K562 (cell line): ENCODE measurements around the gene GALE. TPM values are rescaled to one million over a fixed set of nuclear protein-coding genes. Genes with fewer than 3 reads are reported as not detected.

ENCODE experiments used
- EP400 ChIP-seq: fragments of 450-650 bp; IDR thresholded peaks from 2 replicates; pipeline ENCODE4 v1.6.1; 2017; ENCODE audit warnings: antibody characterized with exemption, mild to moderate bottlenecking, moderate library complexity
- ETV6 ChIP-seq, 3 experiments: fragments of 150-350 bp in 1 of 3; sonication (generic) in 1 of 3; formaldehyde crosslinking in 1 of 3; IDR thresholded peaks; 2 replicates each; pipeline versions ENCODE4 v1.6.1 to v1.8.0; 2014 to 2022; ENCODE audit warnings: borderline replicate concordance in 2 of 3, low read depth in 2 of 3, antibody characterized with exemption in 1 of 3, low read length in 1 of 3, mild to moderate bottlenecking in 1 of 3, missing genetic modification reagents in 1 of 3
- FIP1L1 ChIP-seq: fragments of 200-400 bp; formaldehyde crosslinking; IDR thresholded peaks from 2 replicates; pipeline ENCODE4 v1.6.1; 2018; ENCODE audit warnings: mild to moderate bottlenecking, low read depth, low read length; ENCODE audit not compliant: poor library complexity, severe bottlenecking
- FOXK1 ChIP-seq: sonication (generic); formaldehyde crosslinking; IDR thresholded peaks from 2 replicates; pipeline ENCODE4 v1.8.0; 2022; ENCODE audit warnings: missing genetic modification reagents, mild to moderate bottlenecking, borderline replicate concordance
- GTF2A2 ChIP-seq: IDR thresholded peaks from 2 replicates; pipeline ENCODE4 v1.6.1; 2016; ENCODE audit warnings: mild to moderate bottlenecking, missing genetic modification characterization, missing compliant biosample characterization
- HCFC1 ChIP-seq: IDR thresholded peaks from 2 replicates; pipeline ENCODE4 v1.6.1; 2012; ENCODE audit warnings: low read depth, low read length, improper control_type of control experiment
- KLF16 ChIP-seq: IDR thresholded peaks from 2 replicates; pipeline ENCODE4 v1.6.1; 2016; ENCODE audit warnings: antibody characterized with exemption
- MYC ChIP-seq, 2 experiments: fragments of 250-450 bp in 1 of 2; sonication (Bioruptor Pico) in 1 of 2; IDR thresholded peaks; 2 replicates each; pipeline versions ENCODE4 v1.5.1 to v1.6.1; 2012 to 2021; ENCODE audit warnings: low read depth in 2 of 2, borderline replicate concordance in 1 of 2, improper control_type of control experiment in 1 of 2, low read length in 1 of 2, mild to moderate bottlenecking in 1 of 2, moderate library complexity in 1 of 2
- POLR2AphosphoS5 ChIP-seq: IDR thresholded peaks from 2 replicates; pipeline ENCODE4 v1.6.1; 2011; ENCODE audit warnings: mild to moderate bottlenecking, low read depth, low read length, moderate library complexity; ENCODE audit not compliant: control insufficient read depth, insufficient read depth
- POLR2H ChIP-seq: IDR thresholded peaks from 2 replicates; pipeline ENCODE4 v1.6.1; 2016; ENCODE audit warnings: missing genetic modification characterization, low read depth, mild to moderate bottlenecking, control low read depth, missing compliant biosample characterization, moderate library complexity
- SP1 ChIP-seq: sonication (generic); formaldehyde crosslinking; IDR thresholded peaks from 2 replicates; pipeline ENCODE4 v1.8.1; 2022; ENCODE audit warnings: mild to moderate bottlenecking, missing genetic modification reagents
- SPI1 ChIP-seq: IDR thresholded peaks from 2 replicates; pipeline ENCODE4 v1.6.1; 2011; ENCODE audit warnings: low read depth, low read length, control low read depth, borderline replicate concordance
- polyA plus RNA-seq, 8 experiments: library from polyadenylated mRNA; depleted of rRNA in 4 of 8; stranded (reverse) in 5 of 8; unstranded in 3 of 8; fragments of >200 nt; fragmentation: Nextera tagmentation in 2 of 8; fragmentation: Illumina TruSeq in 1 of 8; extraction: Ambion mirVana in 2 of 8; extraction: Trizol in 1 of 8; gene quantifications; 2 replicates each; pipeline versions ENCODE4 v1.2.1 to v1.2.3, GENCODE V29; 2011 to 2014; ENCODE audit warnings: inconsistent platforms in 1 of 8, missing spikeins in 1 of 8
- total RNA-seq, 7 experiments: library from RNA; depleted of rRNA in 6 of 7; stranded (reverse); fragments of >200 nt in 6 of 7; fragmentation: Illumina TruSeq in 2 of 7; extraction: Trizol in 2 of 7; gene quantifications; 2 replicates each; pipeline versions ENCODE4 v1.2.1 to v1.2.3, GENCODE V29; 2011 to 2021; ENCODE audit warnings: low replicate concordance in 1 of 7
- TF ChIP-seq, protein P1 (sequence below): fragments of 250-450 bp; sonication (Bioruptor Pico); IDR thresholded peaks from 2 replicates; pipeline ENCODE4 v1.9.0; 2021; ENCODE audit warnings: mild to moderate bottlenecking, inconsistent platforms
- TF ChIP-seq, protein P2 (sequence below): fragments of 250-450 bp; sonication (Bioruptor Pico); IDR thresholded peaks from 2 replicates; pipeline ENCODE4 v1.8.0; 2021; ENCODE audit warnings: moderate library complexity, mild to moderate bottlenecking, inconsistent platforms
- TF ChIP-seq, protein P3 (sequence below): sonication (generic); formaldehyde crosslinking; IDR thresholded peaks from 2 replicates; pipeline ENCODE4 v1.8.0; 2022; ENCODE audit warnings: missing genetic modification reagents, mild to moderate bottlenecking, moderate library complexity, borderline replicate concordance
- TF ChIP-seq, protein P4 (sequence below), 2 experiments: IDR thresholded peaks; 2 replicates each; pipeline ENCODE4 v1.6.1; 2011; ENCODE audit warnings: borderline replicate concordance in 1 of 2, control low read depth in 1 of 2, low read depth in 1 of 2, low read length in 1 of 2, mild to moderate bottlenecking in 1 of 2, mixed read lengths in 1 of 2, moderate library complexity in 1 of 2; ENCODE audit not compliant: insufficient read depth in 1 of 2, insufficient read length in 1 of 2, poor library complexity in 1 of 2, severe bottlenecking in 1 of 2; ENCODE audit errors: extremely low read depth in 1 of 2
- TF ChIP-seq, protein P5 (sequence below): conservative IDR thresholded peaks from 2 replicates; pipeline ENCODE4 v1.6.1; 2011; ENCODE audit warnings: low read depth, mild to moderate bottlenecking, low read length; ENCODE audit not compliant: control insufficient read depth

GALE gene
- total and polyA plus RNA-seq, 9 of the 15 experiments (the other 6 are each of a cell fraction or from before 2014, with no cell fraction given): 8.4 to 139 (median 88.3) TPM

DNA sequence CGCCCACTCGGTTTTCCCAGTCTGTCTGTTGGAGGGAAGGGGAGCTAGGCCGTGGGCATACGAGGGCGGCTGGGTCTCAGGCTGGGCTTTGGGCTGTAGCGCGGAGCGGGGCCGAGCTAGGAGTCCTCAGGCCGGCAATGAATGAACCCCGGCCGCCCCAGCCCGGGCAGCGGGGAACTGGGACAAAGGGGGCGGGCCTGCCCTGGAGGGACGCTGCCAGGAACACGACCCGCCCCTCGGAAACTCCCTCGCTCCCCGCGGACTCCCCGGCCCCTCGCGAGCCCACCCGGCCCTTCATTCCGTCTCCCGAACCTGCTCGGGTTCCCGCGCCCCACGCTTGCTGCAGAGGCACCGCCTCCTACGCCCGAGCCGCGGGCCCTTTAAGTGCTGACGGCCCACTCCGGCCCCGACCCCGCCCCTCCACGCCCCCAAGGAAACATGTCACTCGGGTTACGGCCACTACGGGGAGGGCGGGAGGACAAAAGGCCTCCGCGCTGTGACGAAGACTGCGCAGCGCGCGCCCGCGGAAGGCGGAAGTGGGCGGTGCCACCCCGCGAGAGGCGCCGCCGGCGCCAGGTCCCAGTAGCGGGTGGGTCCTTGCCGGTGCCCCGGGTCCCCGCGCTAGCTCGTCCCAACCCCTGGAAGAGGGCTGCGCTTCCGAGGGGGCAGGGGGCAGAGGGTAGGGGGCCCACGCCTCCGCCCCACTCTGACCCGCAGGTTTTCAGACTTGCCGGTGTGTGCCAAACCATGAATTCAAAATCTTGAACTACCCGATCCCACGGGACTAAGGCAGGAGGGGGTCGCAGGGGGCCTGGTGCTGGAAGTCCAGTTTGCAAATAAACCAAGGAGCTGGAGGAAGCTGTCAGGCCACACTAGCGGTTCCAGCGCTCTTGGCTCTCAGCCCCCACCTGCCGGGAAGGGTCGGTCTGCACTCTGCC, at the start of gene GALE (continued):
- TF ChIP-seq POLR2H: no peak
- no peak; the same call in 1 of the 2 replicates for TF ChIP-seq GTF2A2 (tag)
- peak; percentile 92 for TF ChIP-seq SPI1
- TF ChIP-seq, protein P1, sequence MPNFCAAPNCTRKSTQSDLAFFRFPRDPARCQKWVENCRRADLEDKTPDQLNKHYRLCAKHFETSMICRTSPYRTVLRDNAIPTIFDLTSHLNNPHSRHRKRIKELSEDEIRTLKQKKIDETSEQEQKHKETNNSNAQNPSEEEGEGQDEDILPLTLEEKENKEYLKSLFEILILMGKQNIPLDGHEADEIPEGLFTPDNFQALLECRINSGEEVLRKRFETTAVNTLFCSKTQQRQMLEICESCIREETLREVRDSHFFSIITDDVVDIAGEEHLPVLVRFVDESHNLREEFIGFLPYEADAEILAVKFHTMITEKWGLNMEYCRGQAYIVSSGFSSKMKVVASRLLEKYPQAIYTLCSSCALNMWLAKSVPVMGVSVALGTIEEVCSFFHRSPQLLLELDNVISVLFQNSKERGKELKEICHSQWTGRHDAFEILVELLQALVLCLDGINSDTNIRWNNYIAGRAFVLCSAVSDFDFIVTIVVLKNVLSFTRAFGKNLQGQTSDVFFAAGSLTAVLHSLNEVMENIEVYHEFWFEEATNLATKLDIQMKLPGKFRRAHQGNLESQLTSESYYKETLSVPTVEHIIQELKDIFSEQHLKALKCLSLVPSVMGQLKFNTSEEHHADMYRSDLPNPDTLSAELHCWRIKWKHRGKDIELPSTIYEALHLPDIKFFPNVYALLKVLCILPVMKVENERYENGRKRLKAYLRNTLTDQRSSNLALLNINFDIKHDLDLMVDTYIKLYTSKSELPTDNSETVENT: 0 out of 2 replicates have a peak, but pooled peaks have one; percentile 35
- TF ChIP-seq KLF16: peak; percentile 84
- TF ChIP-seq, protein P2, sequence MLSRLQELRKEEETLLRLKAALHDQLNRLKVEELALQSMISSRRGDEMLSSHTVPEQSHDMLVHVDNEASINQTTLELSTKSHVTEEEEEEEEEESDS (CRISPR knock-in tag): no peak
- TF ChIP-seq, protein P3, sequence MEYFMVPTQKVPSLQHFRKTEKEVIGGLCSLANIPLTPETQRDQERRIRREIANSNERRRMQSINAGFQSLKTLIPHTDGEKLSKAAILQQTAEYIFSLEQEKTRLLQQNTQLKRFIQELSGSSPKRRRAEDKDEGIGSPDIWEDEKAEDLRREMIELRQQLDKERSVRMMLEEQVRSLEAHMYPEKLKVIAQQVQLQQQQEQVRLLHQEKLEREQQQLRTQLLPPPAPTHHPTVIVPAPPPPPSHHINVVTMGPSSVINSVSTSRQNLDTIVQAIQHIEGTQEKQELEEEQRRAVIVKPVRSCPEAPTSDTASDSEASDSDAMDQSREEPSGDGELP (CRISPR knock-in tag): peak; percentile 75; the same call in 1 of the 2 replicates
- TF ChIP-seq HCFC1: peak; percentile 69
- peak; percentile 67 for TF ChIP-seq EP400
- no peak for TF ChIP-seq ETV6 (IDR thresholded peaks at IDR 0.05; ENCODE audit: borderline replicate concordance in 1 of 2, low read depth in 2 of 2, low read length in 1 of 2)
- TF ChIP-seq ETV6 (CRISPR knock-in tag; IDR thresholded peaks at IDR 0.05; ENCODE audit: borderline replicate concordance): peak; percentile 82; the same call in 1 of the 2 replicates
- TF ChIP-seq, protein P4, sequence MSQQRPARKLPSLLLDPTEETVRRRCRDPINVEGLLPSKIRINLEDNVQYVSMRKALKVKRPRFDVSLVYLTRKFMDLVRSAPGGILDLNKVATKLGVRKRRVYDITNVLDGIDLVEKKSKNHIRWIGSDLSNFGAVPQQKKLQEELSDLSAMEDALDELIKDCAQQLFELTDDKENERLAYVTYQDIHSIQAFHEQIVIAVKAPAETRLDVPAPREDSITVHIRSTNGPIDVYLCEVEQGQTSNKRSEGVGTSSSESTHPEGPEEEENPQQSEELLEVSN (IDR thresholded peaks at IDR 0.05; ENCODE audit: borderline replicate concordance in 1 of 2, extremely low read depth in 1 of 2, insufficient read depth in 1 of 2, insufficient read length in 1 of 2, low read depth in 1 of 2, low read length in 1 of 2, poor library complexity in 1 of 2, severe bottlenecking in 1 of 2): peak; percentile 47 to 48
- TF ChIP-seq, protein P5, sequence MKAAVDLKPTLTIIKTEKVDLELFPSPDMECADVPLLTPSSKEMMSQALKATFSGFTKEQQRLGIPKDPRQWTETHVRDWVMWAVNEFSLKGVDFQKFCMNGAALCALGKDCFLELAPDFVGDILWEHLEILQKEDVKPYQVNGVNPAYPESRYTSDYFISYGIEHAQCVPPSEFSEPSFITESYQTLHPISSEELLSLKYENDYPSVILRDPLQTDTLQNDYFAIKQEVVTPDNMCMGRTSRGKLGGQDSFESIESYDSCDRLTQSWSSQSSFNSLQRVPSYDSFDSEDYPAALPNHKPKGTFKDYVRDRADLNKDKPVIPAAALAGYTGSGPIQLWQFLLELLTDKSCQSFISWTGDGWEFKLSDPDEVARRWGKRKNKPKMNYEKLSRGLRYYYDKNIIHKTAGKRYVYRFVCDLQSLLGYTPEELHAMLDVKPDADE: peak; percentile 81; the same call in 1 of the 2 replicates
- peak; percentile 64 for TF ChIP-seq POLR2AphosphoS5
- peak; percentile 87; the same call in 1 of the 2 replicates for TF ChIP-seq FOXK1 (CRISPR knock-in tag)
- peak; percentile 31 for TF ChIP-seq FIP1L1
- peak; percentile 96 for TF ChIP-seq SP1 (CRISPR knock-in tag)
- peak; percentile 86 for TF ChIP-seq MYC (IDR thresholded peaks at IDR 0.05; ENCODE audit: low read depth, low read length)
- peak; percentile 66 for TF ChIP-seq MYC (CRISPR knock-in tag; IDR thresholded peaks at IDR 0.05; ENCODE audit: borderline replicate concordance, low read depth)
